Loucy (cell line): ENCODE data around the gene SENP7.

Experiments
- EZH2phosphoT487 ChIP-seq: fragments of 200-600 bp; IDR thresholded peaks from 2 replicates; pipeline ENCODE4 v1.6.1; 2018; ENCODE audit warnings: antibody characterized with exemption, mild to moderate bottlenecking, moderate library complexity, borderline replicate concordance
- TF ChIP-seq, protein P1 (sequence below): fragments of 200-600 bp; sonication (generic); conservative IDR thresholded peaks from 2 replicates; pipeline ENCODE4 v1.5.1; 2014; ENCODE audit warnings: mild to moderate bottlenecking, antibody characterized with exemption, low read length

DNA sequence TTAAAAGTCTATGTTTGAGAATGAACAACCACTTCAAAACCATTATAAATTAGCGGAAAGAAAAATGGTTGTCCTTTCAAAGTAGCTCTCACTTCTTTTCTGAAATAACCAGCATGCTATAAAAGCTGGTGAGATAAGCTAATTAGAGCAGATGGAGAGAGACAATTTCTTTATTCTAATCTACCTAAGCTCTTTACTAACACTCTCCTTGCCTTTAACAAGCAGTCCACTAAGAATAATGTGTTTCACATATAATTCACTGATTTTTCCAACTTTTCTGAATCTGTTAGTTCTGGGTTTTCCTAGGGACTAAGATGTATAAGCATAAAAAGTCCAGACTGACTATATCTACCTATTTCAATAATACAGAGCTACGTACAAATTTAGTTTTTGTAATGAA is 192.5 kb downstream of the SENP7 start, which contains the start of gene IMPG2:
- TF ChIP-seq, protein P1, sequence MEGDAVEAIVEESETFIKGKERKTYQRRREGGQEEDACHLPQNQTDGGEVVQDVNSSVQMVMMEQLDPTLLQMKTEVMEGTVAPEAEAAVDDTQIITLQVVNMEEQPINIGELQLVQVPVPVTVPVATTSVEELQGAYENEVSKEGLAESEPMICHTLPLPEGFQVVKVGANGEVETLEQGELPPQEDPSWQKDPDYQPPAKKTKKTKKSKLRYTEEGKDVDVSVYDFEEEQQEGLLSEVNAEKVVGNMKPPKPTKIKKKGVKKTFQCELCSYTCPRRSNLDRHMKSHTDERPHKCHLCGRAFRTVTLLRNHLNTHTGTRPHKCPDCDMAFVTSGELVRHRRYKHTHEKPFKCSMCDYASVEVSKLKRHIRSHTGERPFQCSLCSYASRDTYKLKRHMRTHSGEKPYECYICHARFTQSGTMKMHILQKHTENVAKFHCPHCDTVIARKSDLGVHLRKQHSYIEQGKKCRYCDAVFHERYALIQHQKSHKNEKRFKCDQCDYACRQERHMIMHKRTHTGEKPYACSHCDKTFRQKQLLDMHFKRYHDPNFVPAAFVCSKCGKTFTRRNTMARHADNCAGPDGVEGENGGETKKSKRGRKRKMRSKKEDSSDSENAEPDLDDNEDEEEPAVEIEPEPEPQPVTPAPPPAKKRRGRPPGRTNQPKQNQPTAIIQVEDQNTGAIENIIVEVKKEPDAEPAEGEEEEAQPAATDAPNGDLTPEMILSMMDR: no peak
- TF ChIP-seq EZH2phosphoT487: no peak
